ENCODE measurements around the gene NUDT3. TPM values are rescaled to one million over a fixed set of nuclear protein-coding genes. Genes with fewer than 3 reads are reported as not detected.
"Not testable (repeated sequence)": the region's sequence is repeated elsewhere in the genome, so short reads cannot be mapped to it uniquely, and the experiment has no call there.

Gene NUDT3
- total RNA-seq, 1 experiment from 2014 or later: 20.7 TPM

- DNase-seq (ENCODE audit: low spot score): no peak
Measured at GRCh38 chr6:34393191-34393965, 909 bp upstream of the NUDT3 start.

GRCh38 chr6:34391786-34392496 lies 528 bp downstream of the NUDT3 start:
- peak; percentile 61 for DNase-seq (ENCODE audit: low spot score)

GRCh38 chr6:34391473-34391785 lies 1.0 kb downstream of the NUDT3 start:
- no peak for DNase-seq (ENCODE audit: low spot score)

- peak; percentile 40 for DNase-seq (ENCODE audit: low spot score)
Measured at GRCh38 chr6:34390531-34391472, 1.7 kb downstream of the NUDT3 start.

GRCh38 chr6:34389034-34389433 lies 3.4 kb downstream of the NUDT3 start:
- DNase-seq (ENCODE audit: low spot score): no peak

- DNase-seq (ENCODE audit: low spot score): no peak
Measured at GRCh38 chr6:34388421-34388820, 4.0 kb downstream of the NUDT3 start.

GRCh38 chr6:34386316-34387137 lies 5.9 kb downstream of the NUDT3 start:
- no peak for DNase-seq (ENCODE audit: low spot score)

- no peak for DNase-seq (ENCODE audit: low spot score)
Measured at GRCh38 chr6:34385793-34386195, 6.7 kb downstream of the NUDT3 start.

GRCh38 chr6:34384321-34385153 lies 7.9 kb downstream of the NUDT3 start:
- DNase-seq (ENCODE audit: low spot score): no peak

GRCh38 chr6:34383656-34384320 lies 8.7 kb downstream of the NUDT3 start:
- no peak for DNase-seq (ENCODE audit: low spot score)

GRCh38 chr6:34383161-34383631 lies 9.3 kb downstream of the NUDT3 start:
- no peak for DNase-seq (ENCODE audit: low spot score)

GRCh38 chr6:34381081-34381480 lies 11.4 kb downstream of the NUDT3 start:
- DNase-seq (ENCODE audit: low spot score): no peak

- no peak for DNase-seq (ENCODE audit: low spot score)
Measured at GRCh38 chr6:34378470-34378869, 14.0 kb downstream of the NUDT3 start.

- DNase-seq (ENCODE audit: low spot score): no peak
Measured at GRCh38 chr6:34377984-34378383, 14.5 kb downstream of the NUDT3 start.

- not testable (repeated sequence) for DNase-seq (ENCODE audit: low spot score)
Measured at GRCh38 chr6:34377571-34377970, 14.9 kb downstream of the NUDT3 start.

GRCh38 chr6:34375833-34376232 lies 16.6 kb downstream of the NUDT3 start:
- DNase-seq (ENCODE audit: low spot score): no peak

GRCh38 chr6:34374508-34374907 lies 18.0 kb downstream of the NUDT3 start:
- DNase-seq (ENCODE audit: low spot score): no peak

- DNase-seq (ENCODE audit: low spot score): no peak
Measured at GRCh38 chr6:34374069-34374468, 18.4 kb downstream of the NUDT3 start.

GRCh38 chr6:34373511-34373910 lies 19.0 kb downstream of the NUDT3 start:
- no peak for DNase-seq (ENCODE audit: low spot score)

GRCh38 chr6:34371865-34372264 lies 20.6 kb downstream of the NUDT3 start:
- not testable (repeated sequence) for DNase-seq (ENCODE audit: low spot score)

Measured in HT-29 (cell line).